HG03378 (cell line): Measurements from ENCODE around the gene CXCL10.

Experiments
- ATAC-seq: cut with Tn5 transposase; IDR thresholded peaks from one replicate; pipeline ENCODE4 v1.9.1; 2021; ENCODE audit warnings: mild to moderate bottlenecking, moderate library complexity; ENCODE audit not compliant: unreplicated experiment

Gene CXCL10

DNA sequence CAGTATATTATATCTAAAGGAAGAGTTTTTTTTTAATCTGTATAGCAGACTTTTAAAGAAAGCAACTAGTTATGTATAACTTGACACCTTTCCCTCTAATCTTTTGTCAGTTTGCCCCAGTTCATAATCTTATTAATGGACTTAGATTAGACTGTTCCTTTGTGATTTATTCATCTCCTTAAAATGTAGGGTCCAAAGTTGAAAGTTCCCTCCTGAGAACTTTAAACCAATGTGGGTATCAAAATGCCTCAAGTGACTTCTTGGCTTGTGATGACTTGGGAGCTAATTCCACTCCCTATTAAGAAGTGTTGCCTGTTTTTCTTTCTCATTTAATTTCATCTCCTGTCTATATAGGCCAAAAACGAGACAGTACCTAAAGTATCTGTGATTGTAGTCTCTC is 26.2 kb downstream of the CXCL10 start:
- no peak for ATAC-seq

DNA sequence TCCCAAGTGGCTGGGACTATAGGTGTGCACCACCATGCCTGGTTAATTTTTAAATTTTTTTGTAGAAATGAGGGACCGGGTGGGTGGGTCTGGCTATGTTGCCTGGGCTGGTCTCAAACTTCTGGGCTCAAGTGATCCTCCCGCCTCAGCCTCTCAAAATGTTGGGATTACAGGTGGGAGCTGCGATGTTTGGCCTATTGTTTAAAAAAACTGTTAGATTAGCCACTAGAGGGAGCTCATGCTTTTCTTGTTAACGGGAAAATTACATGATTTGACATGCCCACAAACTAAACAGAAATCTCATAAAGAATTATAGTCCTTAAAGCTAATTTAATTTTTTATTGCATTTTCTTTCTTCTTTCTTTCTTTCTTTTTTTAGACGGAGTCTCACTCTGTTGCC is 27.6 kb downstream of the CXCL10 start:
- no peak for ATAC-seq

DNA sequence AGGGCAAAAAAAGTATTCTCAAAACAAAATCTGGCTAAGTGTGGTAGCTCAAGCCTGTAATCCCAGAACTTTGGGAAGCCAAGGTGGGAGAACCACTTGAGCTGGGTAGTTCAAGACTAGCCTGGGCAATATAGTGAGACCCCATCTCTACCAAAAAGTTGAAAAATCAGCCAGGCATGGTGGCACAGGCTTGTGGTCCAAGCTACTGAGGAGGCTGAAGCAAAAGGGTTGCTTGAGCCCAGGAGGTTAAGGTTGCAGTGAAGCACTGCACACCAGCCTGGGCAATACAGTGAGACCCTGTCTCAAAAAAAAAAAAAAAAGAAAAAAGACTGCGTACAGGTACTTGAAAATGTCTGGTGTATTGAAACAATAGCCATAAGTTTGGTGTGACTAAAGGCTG is 30.8 kb downstream of the CXCL10 start:
- ATAC-seq, result no peak

DNA sequence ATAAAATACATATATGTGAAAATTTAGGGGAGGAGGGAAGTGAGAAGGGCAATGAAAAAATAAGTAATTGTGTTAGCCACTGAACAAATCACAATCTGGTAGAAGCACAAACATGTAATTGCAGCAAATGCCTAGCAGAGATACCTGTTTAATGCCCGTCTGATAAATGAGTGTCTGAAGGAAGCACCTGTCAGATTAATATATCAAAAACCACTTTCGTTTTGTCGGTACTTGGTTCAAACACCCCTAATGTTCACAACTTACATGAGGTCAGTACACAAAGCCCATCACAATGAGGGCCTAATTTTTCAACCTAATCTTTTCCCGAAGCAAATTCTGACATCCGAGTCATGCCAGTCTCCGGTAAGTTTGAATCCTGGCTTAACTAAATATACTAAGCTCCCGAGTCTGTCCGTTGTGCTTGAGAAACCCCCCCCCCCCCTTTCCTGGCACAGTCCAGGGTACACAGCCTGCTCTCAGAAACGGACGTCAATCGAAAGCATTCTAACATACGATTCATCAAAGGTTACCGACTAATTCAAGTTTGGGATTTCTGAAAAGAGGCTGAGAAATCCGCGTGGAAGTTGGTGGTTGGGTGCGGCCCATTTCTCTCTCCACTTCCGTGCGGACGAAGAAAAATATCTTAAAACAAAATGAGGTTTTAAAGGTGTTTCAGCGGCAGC is 33.3 kb downstream of the CXCL10 start:
- ATAC-seq, result no peak

DNA sequence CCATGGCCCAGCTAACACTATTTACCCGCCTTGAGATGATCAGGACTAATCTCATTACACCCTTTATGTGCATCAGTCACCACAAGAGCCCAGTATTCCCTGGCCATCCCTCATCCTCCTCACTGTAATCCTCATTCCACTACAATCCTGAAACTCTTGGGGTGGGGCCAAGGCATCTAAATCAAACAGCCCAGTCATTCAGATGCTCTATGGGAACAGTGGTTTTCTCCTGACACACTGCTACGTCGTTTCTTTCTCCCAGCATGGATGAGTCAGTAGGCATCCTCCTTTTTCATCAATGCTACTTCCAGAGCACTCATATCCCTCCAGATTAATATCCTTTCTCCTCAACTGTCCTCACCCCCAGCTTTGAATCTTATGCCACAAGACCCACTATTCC is 38.2 kb downstream of the CXCL10 start:
- ATAC-seq, result no peak

DNA sequence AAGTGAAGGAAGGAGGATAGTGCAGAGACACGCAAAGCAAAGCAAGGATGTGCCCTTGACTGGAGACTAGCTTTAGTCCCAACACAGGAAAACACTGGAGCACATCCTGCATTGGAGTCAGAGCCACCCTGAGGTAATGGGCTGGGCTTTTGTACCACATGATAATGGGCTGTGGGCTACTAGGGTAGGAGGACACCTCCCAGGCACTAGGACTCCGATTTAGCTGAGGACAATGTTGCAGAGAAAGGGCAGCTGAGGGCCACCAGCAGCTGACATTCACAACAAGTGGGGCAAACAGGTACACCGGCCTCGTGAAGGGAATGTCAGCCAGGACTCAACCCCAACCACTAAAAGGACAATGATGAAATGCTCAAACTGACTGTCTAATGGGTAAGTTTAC is 42.7 kb downstream of the CXCL10 start:
- no peak for ATAC-seq

DNA sequence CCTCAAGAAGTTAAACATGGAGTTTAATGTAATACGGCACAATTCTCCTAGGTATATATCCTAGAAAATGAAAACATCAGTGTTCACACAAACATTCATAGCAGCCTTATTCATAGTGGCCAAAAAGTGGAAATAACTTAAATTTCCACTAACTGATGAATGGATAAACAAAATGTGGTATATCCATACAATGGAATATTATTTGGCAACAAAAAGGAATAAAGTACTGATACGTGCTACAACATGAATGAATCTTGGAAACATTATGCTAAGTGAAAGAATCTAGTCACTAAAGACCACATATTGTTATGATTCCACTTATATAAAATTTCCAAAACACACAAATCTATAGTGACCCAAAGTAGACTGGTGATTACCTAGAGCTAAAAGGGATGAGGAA is 47.1 kb downstream of the CXCL10 start:
- no peak for ATAC-seq

DNA sequence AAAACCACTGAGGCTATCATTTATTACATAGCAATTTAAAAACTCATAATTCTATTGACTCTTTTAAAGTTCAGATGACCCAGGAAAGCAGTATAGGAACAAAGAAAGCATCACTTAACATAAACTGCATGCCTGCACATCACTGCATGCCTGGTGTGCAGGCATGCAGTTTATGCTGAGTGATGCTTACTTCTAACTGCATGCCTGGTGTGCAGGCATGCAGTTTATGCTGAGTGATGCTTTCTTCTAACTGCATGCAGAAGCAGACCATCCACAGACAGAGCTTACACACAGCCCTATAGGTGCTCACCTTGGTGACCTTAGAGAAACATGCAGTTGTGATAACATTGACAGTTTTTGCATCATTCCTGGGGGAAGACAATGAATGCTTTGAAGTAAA is 49.5 kb downstream of the CXCL10 start:
- no peak for ATAC-seq
